OCI-LY7 (cell line): Measurements from ENCODE around the gene ATP2B3. TPM values are rescaled to one million over a fixed set of nuclear protein-coding genes. Genes with fewer than 3 reads are reported as not detected.

Experiments used
- BruUV-seq: library from RNA; stranded (reverse); fragments of 400-500 nt; replicated peaks from 2 replicates; lab custom pipeline; 2021; lab: Mats Ljungman, UMichigan
- CTCF ChIA-PET: fragments of 300-600 bp; sonication (Branson Sonifier 250); formaldehyde crosslinking; loops from one replicate; lab custom pipeline; 2022; ENCODE audit warnings: antibody characterized with exemption; ENCODE audit not compliant: unreplicated experiment; lab: Charles Lee
- POLR2A ChIA-PET: fragments of 300-600 bp; sonication (Branson Sonifier 250); formaldehyde crosslinking; loops from one replicate; lab custom pipeline; 2022; ENCODE audit warnings: antibody characterized with exemption; lab: Charles Lee
- DNase-seq: peaks from one replicate; pipeline ENCODE4 v3.0.0-alpha.2; 2015; ENCODE audit warnings: low spot score
- H2AFZ ChIP-seq: fragments of 200-600 bp; sonication (generic), shearing (Covaris generic); 2 replicates; pipeline ENCODE4 v1.6.1; 2014; ENCODE audit warnings: mild to moderate bottlenecking, antibody characterized with exemption, low read length, moderate library complexity
- H3K27ac ChIP-seq: fragments of 200-600 bp; sonication (generic); 2 replicates; pipeline ENCODE4 v1.5.1; 2014; ENCODE audit warnings: mixed run types, low read depth, mild to moderate bottlenecking, moderate library complexity, low read length, inconsistent platforms; ENCODE audit not compliant: poor library complexity, severe bottlenecking
- H3K36me3 ChIP-seq: fragments of 200-600 bp; sonication (generic); 2 replicates; pipeline ENCODE4 v1.6.1; 2014; ENCODE audit warnings: mild to moderate bottlenecking, antibody characterized with exemption, low read length, moderate library complexity, mixed read lengths; ENCODE audit not compliant: insufficient read depth
- H3K4me1 ChIP-seq: fragments of 200-600 bp; sonication (generic); 2 replicates; pipeline ENCODE4 v1.5.1; 2014; ENCODE audit warnings: mild to moderate bottlenecking, low read length; ENCODE audit not compliant: insufficient read depth, poor library complexity, severe bottlenecking
- H3K4me2 ChIP-seq: fragments of 200-600 bp; sonication (generic); 2 replicates; pipeline ENCODE4 v1.6.1; 2014; ENCODE audit warnings: mild to moderate bottlenecking, low read length
- H3K4me3 ChIP-seq: fragments of 200-600 bp; sonication (generic); 2 replicates; pipeline ENCODE4 v1.5.1; 2014; ENCODE audit warnings: mild to moderate bottlenecking, low read depth, low read length; ENCODE audit not compliant: poor library complexity, severe bottlenecking
- H3K79me2 ChIP-seq: fragments of 200-600 bp; sonication (generic); 2 replicates; pipeline ENCODE4 v1.6.1; 2016; ENCODE audit warnings: low read depth, mild to moderate bottlenecking, low read length, moderate library complexity, mixed read lengths; ENCODE audit not compliant: insufficient read depth
- H3K9me2 ChIP-seq: fragments of 200-600 bp; sonication (generic); 2 replicates; pipeline ENCODE4 v1.6.1; 2016; ENCODE audit warnings: mild to moderate bottlenecking, low read length, mixed read lengths; ENCODE audit not compliant: insufficient read depth
- H3K9me3 ChIP-seq: fragments of 200-600 bp; sonication (generic); 2 replicates; pipeline ENCODE4 v1.6.1; 2014; ENCODE audit warnings: mild to moderate bottlenecking, mixed run types, low read length, mixed read lengths
- H4K20me1 ChIP-seq: fragments of 200-600 bp; sonication (generic); 2 replicates; pipeline ENCODE4 v1.6.1; 2014; ENCODE audit warnings: mild to moderate bottlenecking, antibody characterized with exemption, low read length, moderate library complexity, mixed read lengths; ENCODE audit not compliant: insufficient read depth
- EZH2phosphoT487 ChIP-seq: fragments of 200-600 bp; sonication (generic); IDR thresholded peaks from 2 replicates; pipeline ENCODE4 v1.6.1; 2018; ENCODE audit warnings: low read depth, borderline replicate concordance, mild to moderate bottlenecking, mixed run types, antibody characterized with exemption, low read length, moderate library complexity, mixed read lengths
- intact Hi-C: fragments of 100-400 bp; cut with micrococcal nuclease; formaldehyde crosslinking; loops from one replicate; pipeline ENCODE4 v1.10.0; 2022; ENCODE audit not compliant: unreplicated experiment
- total RNA-seq, 2 experiments: library from RNA; depleted of rRNA in 1 of 2; stranded (reverse); fragments of >200 nt in 1 of 2; shearing (Covaris generic) in 1 of 2; gene quantifications; 2 replicates each; pipeline ENCODE4 v1.2.3, GENCODE V29; 2014 to 2022
- TF ChIP-seq, protein P1 (sequence below): fragments of 200-600 bp; sonication (generic); conservative IDR thresholded peaks from 2 replicates; pipeline ENCODE4 v1.5.1; 2014; ENCODE audit warnings: mild to moderate bottlenecking, antibody characterized with exemption, low read length, moderate library complexity, mixed read lengths

Gene ATP2B3
- total RNA-seq, 2 experiments from 2014 or later: not detected

DNA sequence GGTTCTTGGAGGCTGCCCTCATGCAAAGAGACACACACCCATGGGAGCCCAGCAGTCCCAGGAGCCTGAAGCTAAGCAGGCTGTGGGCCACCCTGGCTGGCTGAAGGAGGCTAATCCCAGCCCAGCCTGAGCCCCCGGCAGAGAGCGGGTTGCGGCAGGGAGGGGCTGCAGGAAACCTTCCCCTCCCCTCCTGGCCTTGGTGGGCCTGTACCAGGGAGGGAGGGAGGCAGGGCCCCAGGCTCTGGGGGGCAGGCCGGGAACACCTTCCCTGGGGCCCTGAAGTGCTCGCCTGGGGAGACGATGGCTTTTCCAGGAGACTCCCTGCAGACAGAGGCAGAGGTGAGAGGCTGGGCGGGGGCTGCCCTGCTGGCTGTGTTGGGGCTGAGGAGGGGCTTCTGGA, 19.0 kb upstream of the ATP2B3 start:
- H3K27ac ChIP-seq: no peak overlapping the region
- ChIA-PET POLR2A (no interaction called here), CTCF (no interaction called here)
- no peak overlapping the region for H3K4me2 ChIP-seq
- no peaks in the 10 kb centered on the region for H3K36me3 ChIP-seq
- H2AFZ ChIP-seq: no peak overlapping the region
- intact Hi-C loops: no loop called here
- BruUV-seq: no TSS peak
- no peaks in the 10 kb centered on the region for H3K4me1 ChIP-seq
- H4K20me1 ChIP-seq: no peaks in the 10 kb centered on the region
- no peaks in the 10 kb centered on the region for H3K79me2 ChIP-seq
- H3K9me2 ChIP-seq: no peaks in the 10 kb centered on the region
- TF ChIP-seq EZH2phosphoT487: no peak
- TF ChIP-seq, protein P1, sequence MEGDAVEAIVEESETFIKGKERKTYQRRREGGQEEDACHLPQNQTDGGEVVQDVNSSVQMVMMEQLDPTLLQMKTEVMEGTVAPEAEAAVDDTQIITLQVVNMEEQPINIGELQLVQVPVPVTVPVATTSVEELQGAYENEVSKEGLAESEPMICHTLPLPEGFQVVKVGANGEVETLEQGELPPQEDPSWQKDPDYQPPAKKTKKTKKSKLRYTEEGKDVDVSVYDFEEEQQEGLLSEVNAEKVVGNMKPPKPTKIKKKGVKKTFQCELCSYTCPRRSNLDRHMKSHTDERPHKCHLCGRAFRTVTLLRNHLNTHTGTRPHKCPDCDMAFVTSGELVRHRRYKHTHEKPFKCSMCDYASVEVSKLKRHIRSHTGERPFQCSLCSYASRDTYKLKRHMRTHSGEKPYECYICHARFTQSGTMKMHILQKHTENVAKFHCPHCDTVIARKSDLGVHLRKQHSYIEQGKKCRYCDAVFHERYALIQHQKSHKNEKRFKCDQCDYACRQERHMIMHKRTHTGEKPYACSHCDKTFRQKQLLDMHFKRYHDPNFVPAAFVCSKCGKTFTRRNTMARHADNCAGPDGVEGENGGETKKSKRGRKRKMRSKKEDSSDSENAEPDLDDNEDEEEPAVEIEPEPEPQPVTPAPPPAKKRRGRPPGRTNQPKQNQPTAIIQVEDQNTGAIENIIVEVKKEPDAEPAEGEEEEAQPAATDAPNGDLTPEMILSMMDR: no peak
- H3K4me3 ChIP-seq: no peak overlapping the region
- no peak for DNase-seq
- H3K9me3 ChIP-seq: no peaks in the 10 kb centered on the region

DNA sequence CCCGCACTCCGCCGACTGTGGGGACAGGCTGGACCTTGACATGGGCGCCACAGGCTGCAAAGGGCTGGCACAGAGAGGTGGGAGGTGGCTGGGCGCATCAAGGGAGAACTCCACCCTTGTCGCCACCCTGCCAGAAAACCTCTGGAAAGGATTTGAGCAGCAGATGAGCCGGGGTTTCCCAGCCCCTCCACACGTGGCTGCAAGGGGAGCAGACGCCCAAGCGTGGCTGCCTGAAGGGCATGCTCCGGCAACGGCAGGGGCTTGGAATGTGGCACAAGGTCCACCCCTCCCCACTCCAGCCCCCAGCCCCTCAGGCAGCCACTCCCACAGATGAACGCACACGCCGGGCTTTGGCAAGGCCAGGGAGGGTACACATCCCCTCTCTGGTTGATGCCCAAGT, 18.1 kb upstream of the ATP2B3 start:
- H3K4me2 ChIP-seq: no peak overlapping the region
- intact Hi-C loops: no loop called here
- BruUV-seq: no TSS peak

DNA sequence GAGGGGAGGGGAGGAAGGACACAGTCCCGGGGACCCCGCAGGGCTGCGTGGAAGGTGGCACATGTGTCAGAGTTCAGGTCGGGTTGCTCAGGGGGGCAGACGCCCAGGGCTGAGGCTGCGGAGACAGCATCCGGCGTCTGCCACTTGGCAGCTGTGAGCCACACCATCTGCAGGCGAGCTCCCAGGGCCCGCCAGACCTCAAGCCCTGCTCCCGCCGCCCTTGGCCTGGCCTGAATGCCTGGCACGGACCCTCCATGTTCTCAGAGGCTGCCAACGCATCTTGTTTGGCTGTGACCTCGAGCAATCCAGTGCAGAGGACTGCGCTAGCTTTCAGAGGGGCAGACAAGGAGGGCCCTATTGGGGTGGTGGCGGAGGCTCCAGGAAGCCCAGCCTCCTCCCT, 17.6 kb upstream of the ATP2B3 start:
- Histone ChIP-seq H2AFZ (no peak overlapping the region), H3K4me3 (no peak overlapping the region), H3K27ac (no peak overlapping the region), H3K4me1 (no peaks in the 10 kb centered on the region), H3K9me2 (no peaks in the 10 kb centered on the region), H3K4me2 (no peak overlapping the region), H4K20me1 (no peaks in the 10 kb centered on the region), H3K36me3 (no peaks in the 10 kb centered on the region), H3K9me3 (no peaks in the 10 kb centered on the region), H3K79me2 (no peaks in the 10 kb centered on the region)
- no TSS peak for BruUV-seq
- intact Hi-C loops: no loop called here
- ChIA-PET POLR2A (no interaction called here), CTCF (no interaction called here)
- no peak for DNase-seq
- TF ChIP-seq EZH2phosphoT487: no peak
- TF ChIP-seq, protein P1: no peak

More for the DNA sequence above, 18.1 kb upstream of the ATP2B3 start:
- Histone ChIP-seq H3K4me3 (no peak overlapping the region), H3K9me2 (no peaks in the 10 kb centered on the region), H3K79me2 (no peaks in the 10 kb centered on the region), H3K27ac (no peak overlapping the region), H3K4me1 (no peaks in the 10 kb centered on the region), H2AFZ (no peak overlapping the region), H4K20me1 (no peaks in the 10 kb centered on the region), H3K9me3 (no peaks in the 10 kb centered on the region), H3K36me3 (no peaks in the 10 kb centered on the region)
- ChIA-PET CTCF (no interaction called here), POLR2A (no interaction called here)
- no peak for DNase-seq
- no peak for TF ChIP-seq EZH2phosphoT487
- TF ChIP-seq, protein P1: no peak
